H9 (cell line): Measurements from ENCODE around the gene FAM170B. TPM values are rescaled to one million over a fixed set of nuclear protein-coding genes. Genes with fewer than 3 reads are reported as not detected.

Experiments used
- DNase-seq: peaks from one replicate; pipeline ENCODE4 v3.0.0-alpha.2; 2017
- H2AFZ ChIP-seq: one replicate; pipeline ENCODE4 v1.6.1; 2013; ENCODE audit warnings: mild to moderate bottlenecking, low read length, control low read depth, moderate library complexity
- H2AK5ac ChIP-seq: 2 replicates; pipeline ENCODE4 v1.6.1; 2013; ENCODE audit warnings: low read length, control low read depth, mixed read lengths; ENCODE audit not compliant: insufficient read length
- H2BK120ac ChIP-seq: one replicate; pipeline ENCODE4 v1.6.1; 2013; ENCODE audit warnings: low read depth, mild to moderate bottlenecking, low read length, control low read depth, inconsistent platforms; ENCODE audit not compliant: poor library complexity, severe bottlenecking
- H2BK12ac ChIP-seq: 2 replicates; pipeline ENCODE4 v1.6.1; 2013; ENCODE audit warnings: low read length, control low read depth, mixed read lengths, low read depth; ENCODE audit not compliant: insufficient read length
- H2BK15ac ChIP-seq: 2 replicates; pipeline ENCODE4 v1.6.1; 2013; ENCODE audit warnings: low read depth, low read length, control low read depth
- H2BK20ac ChIP-seq: one replicate; pipeline ENCODE4 v1.6.1; 2013; ENCODE audit warnings: low read depth, mild to moderate bottlenecking, low read length, control low read depth, inconsistent platforms; ENCODE audit not compliant: poor library complexity, severe bottlenecking
- H2BK5ac ChIP-seq: 2 replicates; pipeline ENCODE4 v1.6.1; 2013; ENCODE audit warnings: low read length, control low read depth, mixed read lengths; ENCODE audit not compliant: insufficient read length
- H3K14ac ChIP-seq: 2 replicates; pipeline ENCODE4 v1.6.1; 2013; ENCODE audit warnings: low read length, control low read depth; ENCODE audit not compliant: insufficient read depth
- H3K18ac ChIP-seq: 2 replicates; pipeline ENCODE4 v1.6.1; 2013; ENCODE audit warnings: low read depth, mild to moderate bottlenecking, mixed read lengths, low read length, control low read depth; ENCODE audit not compliant: insufficient read length
- H3K23ac ChIP-seq: 2 replicates; pipeline ENCODE4 v1.6.1; 2013; ENCODE audit warnings: low read length, control low read depth, mixed read lengths, low read depth; ENCODE audit not compliant: insufficient read length
- H3K23me2 ChIP-seq: 2 replicates; pipeline ENCODE4 v1.6.1; 2013; ENCODE audit warnings: low read depth, mild to moderate bottlenecking, mixed read lengths, low read length, control low read depth; ENCODE audit not compliant: insufficient read length, poor library complexity, severe bottlenecking
- H3K27ac ChIP-seq: 2 replicates; pipeline ENCODE4 v1.5.1; 2013; ENCODE audit warnings: low read length, control low read depth, mixed read lengths, low read depth; ENCODE audit not compliant: insufficient read length
- H3K27me3 ChIP-seq: 2 replicates; pipeline ENCODE4 v1.6.1; 2013; ENCODE audit warnings: low read length, control low read depth, inconsistent platforms; ENCODE audit not compliant: insufficient read depth
- H3K4ac ChIP-seq: 2 replicates; pipeline ENCODE4 v1.6.1; 2013; ENCODE audit warnings: low read depth, mild to moderate bottlenecking, control low read depth, inconsistent platforms, low read length, moderate library complexity
- H3K4me1 ChIP-seq: 2 replicates; pipeline ENCODE4 v1.6.1; 2013; ENCODE audit warnings: low read length, control low read depth, inconsistent platforms; ENCODE audit not compliant: insufficient read depth
- H3K4me2 ChIP-seq: 2 replicates; pipeline ENCODE4 v1.6.1; 2013; ENCODE audit warnings: low read length, control low read depth, mixed read lengths; ENCODE audit not compliant: insufficient read length, insufficient read depth
- H3K56ac ChIP-seq: 2 replicates; pipeline ENCODE4 v1.6.1; 2013; ENCODE audit warnings: low read depth, mild to moderate bottlenecking, mixed read lengths, low read length, control low read depth; ENCODE audit not compliant: insufficient read length
- H3K79me1 ChIP-seq: 2 replicates; pipeline ENCODE4 v1.6.1; 2013; ENCODE audit warnings: low read depth, mild to moderate bottlenecking, moderate library complexity, low read length, control low read depth, inconsistent platforms; ENCODE audit not compliant: insufficient read depth, poor library complexity, severe bottlenecking
- H3K79me2 ChIP-seq: 2 replicates; pipeline ENCODE4 v1.6.1; 2013; ENCODE audit warnings: low read length, control low read depth, inconsistent platforms; ENCODE audit not compliant: insufficient read depth
- H3K9ac ChIP-seq: 2 replicates; pipeline ENCODE4 v1.6.1; 2013; ENCODE audit warnings: low read length, control low read depth, mixed read lengths; ENCODE audit not compliant: insufficient read length; ENCODE audit errors: extremely low read depth
- H3K9me3 ChIP-seq: one replicate; pipeline ENCODE4 v1.6.1; 2013; ENCODE audit warnings: low read depth, low read length, inconsistent platforms; ENCODE audit not compliant: control insufficient read depth
- H3T11ph ChIP-seq: one replicate; pipeline ENCODE4 v1.6.1; 2013; ENCODE audit warnings: mild to moderate bottlenecking, low read length, control low read depth, inconsistent platforms
- H4K20me1 ChIP-seq: one replicate; pipeline ENCODE4 v1.6.1; 2013; ENCODE audit not compliant: control insufficient read depth, insufficient read length, insufficient read depth
- H4K5ac ChIP-seq: 2 replicates; pipeline ENCODE4 v1.6.1; 2013; ENCODE audit warnings: low read depth, mild to moderate bottlenecking, mixed read lengths, low read length, control low read depth; ENCODE audit not compliant: insufficient read length
- H4K8ac ChIP-seq: replicated peaks from 2 replicates; pipeline ENCODE4 v1.6.1; 2013; ENCODE audit warnings: low read length, control low read depth, mixed read lengths, low read depth; ENCODE audit not compliant: insufficient read length
- H4K91ac ChIP-seq: 2 replicates; pipeline ENCODE4 v1.6.1; 2013; ENCODE audit warnings: low read depth, mild to moderate bottlenecking, moderate library complexity, mixed read lengths, low read length, control low read depth; ENCODE audit not compliant: insufficient read length
- H3K27ac Mint-ChIP-seq, 3 experiments: 2 replicates in 2 of 3; 3 replicates in 1 of 3; pipeline ENCODE4 v1.8.0; 2020 to 2021; ENCODE audit warnings: mixed read lengths in 3 of 3, mild to moderate bottlenecking in 1 of 3, moderate library complexity in 1 of 3
- H3K27me3 Mint-ChIP-seq: 2 replicates; pipeline ENCODE4 v1.8.0; 2021; ENCODE audit warnings: low read depth, mild to moderate bottlenecking, moderate library complexity, mixed read lengths
- H3K36me3 Mint-ChIP-seq, 3 experiments: 2 replicates in 2 of 3; 3 replicates in 1 of 3; pipeline ENCODE4 v1.8.0; 2020 to 2021; ENCODE audit warnings: low read depth in 3 of 3, mixed read lengths in 3 of 3; ENCODE audit not compliant: insufficient read depth in 1 of 3
- H3K4me1 Mint-ChIP-seq, 2 experiments: 2 replicates each; pipeline ENCODE4 v1.8.0; 2020; ENCODE audit warnings: mixed read lengths in 2 of 2
- H3K4me3 Mint-ChIP-seq, 2 experiments: 2 replicates in 1 of 2; 3 replicates in 1 of 2; pipeline ENCODE4 v1.8.0; 2020 to 2021; ENCODE audit warnings: mild to moderate bottlenecking in 2 of 2, mixed read lengths in 2 of 2, moderate library complexity in 1 of 2
- H3K9me3 Mint-ChIP-seq, 2 experiments: 2 replicates in 1 of 2; 3 replicates in 1 of 2; pipeline ENCODE4 v1.8.0; 2020; ENCODE audit warnings: mild to moderate bottlenecking in 2 of 2, mixed read lengths in 2 of 2, moderate library complexity in 1 of 2
- WGBS: extraction: QIAGEN DNeasy Blood & Tissue Kit; methylation state at CpG from one replicate; pipeline ENCODE4 v1.1.7; 2013; ENCODE audit warnings: missing lambda C conversion rate, low lambda C conversion rate, mixed read lengths; ENCODE audit not compliant: insufficient read length; ENCODE audit errors: extremely low coverage; 5-methylcytosine and 5-hydroxymethylcytosine counted together
- total RNA-seq: library from RNA; stranded (reverse); gene quantifications from 2 replicates; pipeline ENCODE4 v1.2.1, GENCODE V29; 2021
- TF ChIP-seq, protein P1 (sequence below): fragments of 200-600 bp; sonication (generic); conservative IDR thresholded peaks from 3 replicates; pipeline ENCODE4 v1.8.0; 2021; ENCODE audit warnings: antibody characterized with exemption, mild to moderate bottlenecking

Gene FAM170B
- total RNA-seq, 1 experiment from 2014 or later, result not detected

- Histone ChIP-seq H3T11ph (no peak overlapping the region), H2BK5ac (no peak overlapping the region), H3K23ac (no peak overlapping the region), H4K8ac (no peak overlapping the region), H3K14ac (no peak overlapping the region), H3K27me3 (no peaks in the 10 kb centered on the region), H3K79me2 (no peaks in the 10 kb centered on the region), H3K56ac (no peak overlapping the region), H2BK15ac (no peak overlapping the region), H3K23me2 (no peaks in the 10 kb centered on the region), H2AFZ (no peak overlapping the region), H3K4ac (no peak overlapping the region), H3K27ac (no peak overlapping the region), H2BK20ac (no peak overlapping the region), H2BK120ac (no peak overlapping the region), H2AK5ac (no peak overlapping the region), H4K20me1 (no peaks in the 10 kb centered on the region), H4K5ac (no peak overlapping the region), H3K9me3 (no peaks in the 10 kb centered on the region), H3K4me1 (no peaks in the 10 kb centered on the region), H3K4me2 (no peak overlapping the region), H3K18ac (no peak overlapping the region), H3K9ac (no peak overlapping the region), H4K91ac (no peak overlapping the region), H2BK12ac (no peak overlapping the region), H3K79me1 (no peaks in the 10 kb centered on the region)
- TF ChIP-seq, protein P1, sequence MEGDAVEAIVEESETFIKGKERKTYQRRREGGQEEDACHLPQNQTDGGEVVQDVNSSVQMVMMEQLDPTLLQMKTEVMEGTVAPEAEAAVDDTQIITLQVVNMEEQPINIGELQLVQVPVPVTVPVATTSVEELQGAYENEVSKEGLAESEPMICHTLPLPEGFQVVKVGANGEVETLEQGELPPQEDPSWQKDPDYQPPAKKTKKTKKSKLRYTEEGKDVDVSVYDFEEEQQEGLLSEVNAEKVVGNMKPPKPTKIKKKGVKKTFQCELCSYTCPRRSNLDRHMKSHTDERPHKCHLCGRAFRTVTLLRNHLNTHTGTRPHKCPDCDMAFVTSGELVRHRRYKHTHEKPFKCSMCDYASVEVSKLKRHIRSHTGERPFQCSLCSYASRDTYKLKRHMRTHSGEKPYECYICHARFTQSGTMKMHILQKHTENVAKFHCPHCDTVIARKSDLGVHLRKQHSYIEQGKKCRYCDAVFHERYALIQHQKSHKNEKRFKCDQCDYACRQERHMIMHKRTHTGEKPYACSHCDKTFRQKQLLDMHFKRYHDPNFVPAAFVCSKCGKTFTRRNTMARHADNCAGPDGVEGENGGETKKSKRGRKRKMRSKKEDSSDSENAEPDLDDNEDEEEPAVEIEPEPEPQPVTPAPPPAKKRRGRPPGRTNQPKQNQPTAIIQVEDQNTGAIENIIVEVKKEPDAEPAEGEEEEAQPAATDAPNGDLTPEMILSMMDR, result peak; percentile 85
- H3K36me3 Mint-ChIP-seq, result 0 out of 7 replicates have a peak, but pooled peaks cover 0 to 1% (median 0%) of the 10 kb centered on the region in 3 experiments
- no CpG with 5 or more reads among the region's 9 CpGs for WGBS
- H3K27me3 Mint-ChIP-seq, result peaks cover 7% of the 10 kb centered on the region; the same call in 1 of the 2 replicates
- DNase-seq, result peak; percentile 80
- H3K9me3 Mint-ChIP-seq, result peaks cover 0 to under 1% of the 10 kb centered on the region in 2 experiments; a peak in 1 of 5 replicates
- H3K4me3 Mint-ChIP-seq, result no peak overlapping the region
- peaks cover 17 to 27% of the 10 kb centered on the region in 2 experiments for H3K4me1 Mint-ChIP-seq
- H3K27ac Mint-ChIP-seq, result no peak overlapping the region; a peak in 1 of 7 replicates
Measured at GRCh38 chr10:49164559-49165188, 30.9 kb upstream of the FAM170B start.
